ENCODE results near the gene GALK1.
A peak's percentile ranks its signal among the peaks of the same experiment; 100 is the strongest.
"Not testable (repeated sequence)": the region's sequence is repeated elsewhere in the genome, so short reads cannot be mapped to it uniquely, and the experiment has no call there.

Gene GALK1

GRCh38 chr17:75783803-75784472 is 18.9 kb upstream of the GALK1 start:
- DNase-seq = no peak

- DNase-seq = peak in 1 of 2 experiments; percentile 54
Observed at GRCh38 chr17:75783069-75783783, 18.2 kb upstream of the GALK1 start.

GRCh38 chr17:75779987-75780889 is 15.2 kb upstream of the GALK1 start:
- DNase-seq = no peak

- DNase-seq = peak; percentile 97 to 99
Observed at GRCh38 chr17:75779250-75779986, 14.4 kb upstream of the GALK1 start.

GRCh38 chr17:75778861-75779249 is 13.9 kb upstream of the GALK1 start:
- DNase-seq = peak in 1 of 2 experiments; percentile 73

- DNase-seq = not testable (repeated sequence)
Observed at GRCh38 chr17:75778066-75778860, 13.3 kb upstream of the GALK1 start.

GRCh38 chr17:75777296-75777922 is 12.4 kb upstream of the GALK1 start:
- no peak for DNase-seq

GRCh38 chr17:75776386-75777295 is 11.6 kb upstream of the GALK1 start:
- no peak for DNase-seq

GRCh38 chr17:75774991-75775668 is 10.1 kb upstream of the GALK1 start:
- DNase-seq = no peak

- DNase-seq = no peak
Observed at GRCh38 chr17:75774471-75774990, 9.5 kb upstream of the GALK1 start.

GRCh38 chr17:75773808-75774470 is 8.9 kb upstream of the GALK1 start:
- no peak for DNase-seq

GRCh38 chr17:75773121-75773807 is 8.3 kb upstream of the GALK1 start:
- no peak for DNase-seq

- DNase-seq = no peak
Observed at GRCh38 chr17:75771334-75772281, 6.6 kb upstream of the GALK1 start.

GRCh38 chr17:75769536-75769935 is 4.5 kb upstream of the GALK1 start:
- DNase-seq = no peak

- no peak for DNase-seq
Observed at GRCh38 chr17:75767881-75768280, 2.9 kb upstream of the GALK1 start.

- no peak for DNase-seq
Observed at GRCh38 chr17:75765981-75766380, 989 bp upstream of the GALK1 start.

GRCh38 chr17:75764417-75764710 is 628 bp downstream of the GALK1 start:
- DNase-seq = no peak
